Kidney epithelial cell (primary cell): ENCODE data around the gene FUBP1. TPM values are rescaled to one million over a fixed set of nuclear protein-coding genes. Genes with fewer than 3 reads are reported as not detected.
A peak's percentile ranks its signal among the peaks of the same experiment; 100 is the strongest.

ENCODE experiments used
- DNase-seq: peaks from one replicate; pipeline ENCODE4 v3.0.0-alpha.2; 2010; ENCODE audit warnings: low read depth
- H3K27me3 ChIP-seq: 2 replicates; pipeline ENCODE4 v1.6.0; 2011; ENCODE audit warnings: low read length; ENCODE audit not compliant: control insufficient read depth, insufficient read depth
- H3K36me3 ChIP-seq: 2 replicates; pipeline ENCODE4 v1.5.1; 2011; ENCODE audit warnings: low read length; ENCODE audit not compliant: control insufficient read depth, insufficient read depth
- H3K4me3 ChIP-seq: 2 replicates; pipeline ENCODE4 v1.5.1; 2011; ENCODE audit warnings: low read depth, mild to moderate bottlenecking, control low read depth, low read length
- total RNA-seq: library from RNA; depleted of rRNA; stranded (reverse); fragments of >200 nt; gene quantifications from 2 replicates; pipeline ENCODE4 v1.2.3, GENCODE V29; 2015
- TF ChIP-seq, protein P1 (sequence below): IDR thresholded peaks from 2 replicates; pipeline ENCODE4 v1.5.1; 2011; ENCODE audit warnings: mild to moderate bottlenecking, moderate library complexity, low read length, control low read depth, inconsistent platforms; ENCODE audit not compliant: insufficient read depth, poor library complexity, severe bottlenecking

FUBP1 gene
- total RNA-seq, 1 donor from 2014 or later = 102 TPM

DNA sequence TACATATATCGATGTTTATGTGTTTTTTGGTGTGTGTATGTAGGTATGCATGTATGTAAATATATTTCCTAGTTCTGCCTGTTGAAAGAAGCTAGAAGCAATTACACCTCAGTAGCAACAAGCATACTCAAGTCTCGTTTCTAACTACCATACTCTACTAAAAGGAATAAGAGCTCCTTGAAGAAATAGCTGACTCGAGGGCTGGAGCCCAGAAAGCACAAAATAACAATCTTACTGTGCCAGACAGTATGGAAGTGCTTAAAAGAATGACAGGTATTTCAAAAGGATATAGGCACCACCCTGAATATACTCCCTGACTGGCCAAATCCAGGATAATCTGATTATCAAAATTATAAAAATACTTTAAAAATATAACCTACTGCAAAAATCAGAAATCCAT is 23.2 kb downstream of the FUBP1 start:
- TF ChIP-seq, protein P1, sequence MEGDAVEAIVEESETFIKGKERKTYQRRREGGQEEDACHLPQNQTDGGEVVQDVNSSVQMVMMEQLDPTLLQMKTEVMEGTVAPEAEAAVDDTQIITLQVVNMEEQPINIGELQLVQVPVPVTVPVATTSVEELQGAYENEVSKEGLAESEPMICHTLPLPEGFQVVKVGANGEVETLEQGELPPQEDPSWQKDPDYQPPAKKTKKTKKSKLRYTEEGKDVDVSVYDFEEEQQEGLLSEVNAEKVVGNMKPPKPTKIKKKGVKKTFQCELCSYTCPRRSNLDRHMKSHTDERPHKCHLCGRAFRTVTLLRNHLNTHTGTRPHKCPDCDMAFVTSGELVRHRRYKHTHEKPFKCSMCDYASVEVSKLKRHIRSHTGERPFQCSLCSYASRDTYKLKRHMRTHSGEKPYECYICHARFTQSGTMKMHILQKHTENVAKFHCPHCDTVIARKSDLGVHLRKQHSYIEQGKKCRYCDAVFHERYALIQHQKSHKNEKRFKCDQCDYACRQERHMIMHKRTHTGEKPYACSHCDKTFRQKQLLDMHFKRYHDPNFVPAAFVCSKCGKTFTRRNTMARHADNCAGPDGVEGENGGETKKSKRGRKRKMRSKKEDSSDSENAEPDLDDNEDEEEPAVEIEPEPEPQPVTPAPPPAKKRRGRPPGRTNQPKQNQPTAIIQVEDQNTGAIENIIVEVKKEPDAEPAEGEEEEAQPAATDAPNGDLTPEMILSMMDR = no peak
- Histone ChIP-seq H3K27me3 (no peaks in the 10 kb centered on the region), H3K36me3 (peaks cover 3% of the 10 kb centered on the region), H3K4me3 (no peak overlapping the region)
- no peak for DNase-seq

DNA sequence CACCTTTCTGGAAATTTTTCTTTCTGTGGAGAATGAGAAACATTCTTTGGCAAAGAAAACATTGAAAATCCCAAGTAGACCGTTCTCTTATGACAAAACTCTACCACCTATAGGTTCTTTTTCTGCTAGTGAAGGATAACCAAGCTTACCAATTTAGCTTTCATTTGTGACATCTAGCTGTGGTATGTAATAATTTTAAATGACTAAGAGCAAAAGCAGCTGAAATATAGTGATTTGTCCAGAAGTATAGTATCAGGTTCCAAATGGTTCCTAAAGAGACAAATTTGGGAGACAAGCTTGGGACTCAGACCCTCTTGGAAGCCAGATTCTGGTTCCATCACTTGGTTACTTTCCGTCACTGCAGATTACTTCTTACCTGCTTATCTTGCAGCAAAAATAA is 24.4 kb downstream of the FUBP1 start:
- TF ChIP-seq, protein P1 = no peak
- Histone ChIP-seq H3K4me3 (no peak overlapping the region), H3K27me3 (no peaks in the 10 kb centered on the region), H3K36me3 (peaks cover 1% of the 10 kb centered on the region)
- DNase-seq = no peak

- no peak overlapping the region for H3K4me3 ChIP-seq
- peaks cover 1% of the 10 kb centered on the region for H3K36me3 ChIP-seq
- TF ChIP-seq, protein P1 = no peak
- no peaks in the 10 kb centered on the region for H3K27me3 ChIP-seq
- DNase-seq = no peak
Observed at GRCh38 chr1:77953907-77954306, 25.0 kb downstream of the FUBP1 start.

- no peak for DNase-seq
- Histone ChIP-seq H3K4me3 (no peak overlapping the region), H3K27me3 (no peaks in the 10 kb centered on the region), H3K36me3 (peaks cover 1% of the 10 kb centered on the region)
- TF ChIP-seq, protein P1 = no peak
Observed at GRCh38 chr1:77951328-77951727, 27.5 kb downstream of the FUBP1 start.

- DNase-seq = no peak
- Histone ChIP-seq H3K4me3 (no peak overlapping the region), H3K27me3 (no peaks in the 10 kb centered on the region), H3K36me3 (peaks cover 1% of the 10 kb centered on the region)
- TF ChIP-seq, protein P1 = no peak
Observed at GRCh38 chr1:77950873-77951272, 28.0 kb downstream of the FUBP1 start.

GRCh38 chr1:77948841-77949424 is 29.9 kb downstream of the FUBP1 start:
- TF ChIP-seq, protein P1 = peak; percentile 22
- Histone ChIP-seq H3K36me3 (peaks cover 1% of the 10 kb centered on the region), H3K27me3 (no peaks in the 10 kb centered on the region), H3K4me3 (no peak overlapping the region)
- no peak for DNase-seq
